NOMO-1 (cell line): Measurements from ENCODE around the gene IL23R.
A peak's percentile ranks its signal among the peaks of the same experiment; 100 is the strongest.
"Not testable (repeated sequence)": the region's sequence is repeated elsewhere in the genome, so short reads cannot be mapped to it uniquely, and the experiment has no call there.

Experiments used
- DNase-seq, 2 experiments: peaks; one replicate each; lab custom pipeline; 2025; ENCODE audit not compliant: unreplicated experiment in 2 of 2; lab: John Stamatoyannopoulos, UW

Gene IL23R

GRCh38 chr1:67166196-67166595 is at the start of gene IL23R:
IL23R (plus strand) TSS chr1:67166454; CDS start chr1:67168121, 1,667 bp downstream.
- DNase-seq: no peak

GRCh38 chr1:67118191-67118590 is 48.1 kb upstream of the IL23R start:
- DNase-seq: no peak

GRCh38 chr1:67118646-67119045 is 47.6 kb upstream of the IL23R start:
- no peak for DNase-seq

DNA sequence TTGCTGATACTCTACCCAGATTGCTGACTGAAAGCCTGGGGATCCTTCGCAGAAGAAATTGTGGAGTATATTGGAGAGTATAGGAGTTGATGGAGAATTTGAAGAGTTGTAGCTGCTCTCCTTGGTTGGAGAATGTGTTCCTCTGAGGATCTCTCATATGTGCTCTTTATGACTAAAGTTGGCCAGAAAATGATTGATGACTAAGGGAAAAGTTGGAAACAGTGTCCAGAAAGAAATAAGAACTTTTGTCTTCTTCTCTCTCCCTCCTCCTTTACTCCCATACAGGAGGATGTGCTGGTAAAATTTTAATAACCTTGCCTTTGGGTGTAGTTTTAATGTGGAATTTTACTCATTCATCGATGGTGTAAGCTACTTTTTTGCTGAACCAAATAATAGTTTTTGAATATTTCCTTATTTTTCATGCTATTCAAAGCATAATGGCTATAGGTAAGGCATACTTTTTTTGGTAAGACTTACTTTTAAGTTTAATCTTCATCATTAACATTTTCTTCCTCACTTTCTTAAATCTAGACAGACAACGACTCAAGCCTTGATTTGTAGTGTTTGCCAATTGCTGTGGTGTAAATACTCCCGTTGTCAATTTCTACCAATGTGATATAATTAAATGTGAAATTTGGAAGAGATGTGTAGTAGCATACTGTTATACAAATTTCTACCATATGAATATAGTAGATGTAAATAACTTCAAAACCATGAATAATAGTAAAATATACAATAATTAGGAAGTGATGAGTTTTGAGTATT is 45.2 kb upstream of the IL23R start:
- no peak for DNase-seq

- no peak for DNase-seq
Observed at GRCh38 chr1:67124455-67124854, 41.8 kb upstream of the IL23R start.

DNA sequence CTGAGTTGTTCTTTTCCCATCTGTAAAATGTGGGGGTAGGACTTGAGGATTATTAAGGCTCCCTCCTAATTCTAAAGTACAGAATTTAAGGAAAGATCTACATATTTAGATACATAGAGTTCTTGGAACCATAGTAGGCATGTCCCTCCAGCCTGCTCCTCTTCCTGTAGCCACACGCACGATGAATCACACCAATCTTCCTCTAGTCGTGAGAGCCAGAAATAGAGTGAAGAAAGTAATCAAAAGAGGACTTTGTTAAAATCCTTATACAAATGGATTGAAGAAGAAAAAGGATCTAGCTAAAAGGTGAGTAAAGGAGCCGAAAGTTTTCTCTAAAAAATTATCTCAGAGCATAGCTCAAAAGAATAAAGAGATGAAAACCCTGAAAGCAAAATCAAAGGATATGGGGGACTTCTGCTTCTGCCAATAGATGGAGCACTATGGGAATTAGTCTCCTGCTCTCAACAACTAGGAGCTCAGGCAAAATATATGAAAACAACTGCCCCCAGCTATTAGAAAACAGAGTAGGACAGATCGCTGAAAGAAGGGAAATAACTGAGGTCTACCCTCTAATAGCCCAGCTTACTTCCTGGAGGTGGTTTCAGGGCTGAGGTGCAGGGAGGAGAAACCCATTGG is 40.0 kb upstream of the IL23R start:
- no peak for DNase-seq

- no peak for DNase-seq
Observed at GRCh38 chr1:67126974-67127373, 39.3 kb upstream of the IL23R start.

GRCh38 chr1:67130673-67131072 is 35.6 kb upstream of the IL23R start:
- DNase-seq: no peak

- no peak for DNase-seq
Observed at GRCh38 chr1:67133177-67133576, 33.1 kb upstream of the IL23R start.

DNA sequence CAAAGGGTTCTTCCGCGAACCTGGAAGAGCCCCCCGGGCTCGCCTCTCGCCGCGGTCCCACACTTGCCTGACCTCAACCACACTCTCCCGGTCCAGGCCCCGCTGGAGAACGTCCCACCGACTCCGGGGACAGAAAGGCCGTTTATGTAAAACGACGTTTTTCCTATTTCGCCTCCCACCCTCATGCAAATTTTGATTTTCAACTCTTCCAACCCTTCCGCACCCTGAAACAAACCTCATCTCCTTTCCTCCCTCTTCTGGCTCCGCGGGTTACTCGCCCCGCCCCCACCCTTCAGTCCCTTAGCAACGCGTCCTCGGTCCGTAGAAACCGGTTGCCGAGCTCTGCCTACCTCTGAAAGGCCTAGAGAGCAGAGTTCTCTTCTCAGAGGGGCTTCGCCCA is 31.6 kb upstream of the IL23R start, which contains the start of gene C1orf141:
Gene C1orf141 (minus strand): TSS at position 276 of the 400 bp plus-strand sequence. CDS start 7,730 bp downstream, outside the sequence.
- no peak for DNase-seq

DNA sequence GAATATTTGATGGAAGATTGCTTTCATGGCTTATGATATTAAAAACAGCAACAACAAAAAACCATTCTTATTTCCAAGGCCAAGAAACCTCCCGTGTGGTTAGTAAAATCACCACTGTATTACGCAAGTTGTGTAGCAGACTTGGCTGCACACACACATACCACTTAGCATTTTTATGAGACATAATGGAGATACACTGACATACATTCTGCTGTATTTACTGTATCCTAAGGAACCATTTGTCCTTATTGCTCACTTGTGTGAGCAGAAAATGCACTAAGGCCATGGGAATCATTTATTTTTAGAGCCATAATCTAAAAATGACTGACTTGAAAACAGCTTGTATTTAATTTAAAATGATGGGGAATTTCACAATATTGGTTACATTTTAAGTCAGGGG is 30.9 kb upstream of the IL23R start:
- peak in 1 of 2 experiments; percentile 5 for DNase-seq

DNA sequence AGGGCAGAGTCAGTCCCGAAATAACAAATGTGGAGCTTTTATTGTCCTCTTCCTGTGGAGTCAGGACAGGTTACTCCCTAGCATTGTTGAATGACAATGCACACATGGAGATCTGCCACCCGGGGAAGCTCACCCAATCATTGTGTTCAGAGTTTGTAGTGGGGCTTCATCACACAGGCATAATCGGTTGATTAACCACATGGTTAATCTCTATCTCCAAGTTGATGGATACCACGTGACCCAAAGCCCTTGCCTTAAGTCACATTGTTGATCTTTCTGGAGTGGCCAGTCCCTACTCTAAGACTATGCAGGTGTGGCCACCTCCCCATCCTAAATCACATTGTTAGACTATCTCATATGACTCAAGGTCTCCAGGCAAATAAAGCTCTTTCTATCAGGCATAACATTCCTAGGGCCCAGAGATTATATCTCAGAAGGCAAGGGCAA is 28.9 kb upstream of the IL23R start:
- DNase-seq: no peak

- no peak for DNase-seq
Observed at GRCh38 chr1:67138813-67139499, 27.3 kb upstream of the IL23R start.

GRCh38 chr1:67140460-67140859 is 25.8 kb upstream of the IL23R start:
- DNase-seq: no peak

GRCh38 chr1:67141832-67142231 is 24.4 kb upstream of the IL23R start:
- not testable (repeated sequence) for DNase-seq

- DNase-seq: no peak
Observed at GRCh38 chr1:67142931-67143330, 23.3 kb upstream of the IL23R start.

DNA sequence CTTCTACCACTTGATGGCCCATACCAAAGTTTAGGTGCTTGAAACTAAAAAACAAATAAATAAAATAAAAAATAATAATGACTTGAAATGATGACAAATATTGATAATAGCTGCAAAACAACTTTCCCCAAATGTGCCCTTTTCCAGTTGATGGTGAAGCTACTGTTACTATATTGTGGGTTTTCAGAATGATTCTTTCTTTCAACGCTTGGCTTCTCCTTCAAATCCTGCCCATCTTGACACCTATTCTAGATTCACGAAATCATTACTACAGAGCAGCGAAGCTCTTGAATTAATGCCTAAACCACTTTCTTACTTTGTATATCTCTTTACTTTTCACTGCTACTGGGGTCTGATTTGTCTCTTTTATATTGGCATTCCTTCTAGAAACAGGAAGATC is 22.3 kb upstream of the IL23R start:
- DNase-seq: no peak

- no peak for DNase-seq
Observed at GRCh38 chr1:67144696-67145095, 21.6 kb upstream of the IL23R start.

DNA sequence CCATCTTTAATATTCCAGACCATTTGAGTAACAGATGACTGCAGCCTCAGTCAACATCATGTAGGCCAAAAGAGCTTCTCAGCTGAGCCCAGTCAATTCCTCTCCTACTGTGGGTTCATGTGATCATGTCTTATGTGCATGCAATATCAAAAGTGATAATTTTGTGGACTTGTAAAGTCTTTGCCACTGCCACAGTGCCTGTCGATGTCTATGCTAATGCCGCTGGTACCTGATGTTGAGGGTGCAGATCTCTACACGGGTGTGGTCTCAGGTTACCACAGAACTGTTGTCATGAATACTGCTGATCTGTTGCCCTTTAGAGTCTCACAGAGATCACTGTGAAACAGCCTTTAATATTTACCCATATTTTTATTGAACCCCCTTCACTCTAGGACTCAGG is 20.2 kb upstream of the IL23R start:
- no peak for DNase-seq

GRCh38 chr1:67146539-67146938 is 19.7 kb upstream of the IL23R start:
- DNase-seq: no peak

DNA sequence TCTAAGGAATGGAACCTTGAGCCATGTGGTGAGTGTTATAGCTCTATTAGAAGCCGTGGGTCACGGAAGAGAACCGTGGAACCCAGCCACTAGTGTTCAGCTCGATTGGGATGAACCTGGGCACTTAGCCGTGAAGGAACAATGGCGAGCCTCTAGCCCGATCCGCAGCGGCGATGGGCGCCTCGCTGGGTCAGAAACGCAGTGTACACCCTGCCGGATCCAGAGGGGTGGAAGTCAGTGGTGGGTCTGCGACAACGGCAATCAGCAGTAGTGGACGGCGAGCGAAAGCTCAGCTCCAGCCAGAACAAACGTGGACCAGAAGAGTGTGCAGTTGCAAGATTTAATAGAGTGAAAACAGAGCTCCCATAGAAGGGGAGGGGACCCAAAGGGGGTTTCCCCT is 18.3 kb upstream of the IL23R start:
- DNase-seq: not testable (repeated sequence)
